Mesothelial cell of epicardium (in vitro differentiated cells): ENCODE data around the gene SLC6A16. TPM values are rescaled to one million over a fixed set of nuclear protein-coding genes. Genes with fewer than 3 reads are reported as not detected.
"Not testable (repeated sequence)": the region's sequence is repeated elsewhere in the genome, so short reads cannot be mapped to it uniquely, and the experiment has no call there.

Experiments
- DNase-seq, 2 experiments: peaks; one replicate each; pipeline ENCODE4 v3.0.0; 2021; ENCODE audit warnings: low spot score in 2 of 2; ENCODE audit not compliant: unreplicated experiment in 2 of 2
- H3K27ac Mint-ChIP-seq: 2 replicates; pipeline ENCODE4 v1.8.0; 2021; ENCODE audit warnings: mixed read lengths
- H3K27me3 Mint-ChIP-seq: 2 replicates; pipeline ENCODE4 v1.8.0; 2021; ENCODE audit warnings: low read depth, mixed read lengths
- H3K36me3 Mint-ChIP-seq: 2 replicates; pipeline ENCODE4 v1.8.0; 2021; ENCODE audit warnings: mixed read lengths
- H3K4me1 Mint-ChIP-seq: 2 replicates; pipeline ENCODE4 v1.8.0; 2021; ENCODE audit warnings: mixed read lengths
- H3K4me3 Mint-ChIP-seq: 2 replicates; pipeline ENCODE4 v1.8.0; 2021; ENCODE audit warnings: mild to moderate bottlenecking, moderate library complexity, mixed read lengths
- H3K9me3 Mint-ChIP-seq: 2 replicates; pipeline ENCODE4 v1.8.0; 2021; ENCODE audit warnings: mixed read lengths
- total RNA-seq: library from RNA; stranded (reverse); gene quantifications from 3 replicates; pipeline ENCODE4 v1.2.1, GENCODE V29; 2021
- TF ChIP-seq, protein P1 (sequence below): fragments of 200-600 bp; sonication (generic); IDR thresholded peaks from one replicate; pipeline ENCODE4 v1.5.0; 2021; ENCODE audit warnings: antibody characterized with exemption; ENCODE audit not compliant: unreplicated experiment

Gene SLC6A16
- total RNA-seq, 1 donor from 2014 or later: 6.1 TPM

DNA sequence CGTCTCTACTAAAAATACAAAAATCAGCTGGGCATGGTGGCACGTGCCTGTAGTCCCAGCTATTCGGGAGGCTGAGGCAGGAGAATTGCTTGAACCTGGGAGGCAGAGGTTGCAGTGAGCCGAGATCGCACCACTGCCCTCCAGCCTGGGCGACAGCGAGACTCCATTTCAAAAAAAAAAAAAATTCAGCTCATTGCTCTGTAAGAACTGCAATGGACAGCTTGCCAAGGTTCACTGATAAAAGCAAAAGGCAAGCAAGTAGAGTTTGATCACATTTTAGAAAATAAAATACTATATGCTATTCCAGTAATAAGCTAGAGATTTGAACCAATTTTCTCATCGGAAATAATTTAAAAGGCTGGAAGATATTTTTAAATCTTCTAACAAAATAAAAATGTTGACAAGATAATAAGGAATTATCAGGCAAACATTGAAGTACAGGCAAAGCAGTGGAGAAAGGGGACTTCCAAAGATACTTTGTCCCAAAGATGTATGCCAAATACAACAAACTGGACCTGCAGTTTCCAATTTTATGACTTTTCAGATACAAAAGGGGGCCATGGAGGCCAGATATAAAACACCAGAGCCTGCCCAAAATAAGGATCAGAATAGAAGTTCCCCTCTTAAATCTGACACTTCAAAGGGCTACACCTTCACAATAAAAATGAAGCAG is 29.6 kb downstream of the SLC6A16 start:
- no peaks in the 10 kb centered on the region for H3K9me3 Mint-ChIP-seq
- H3K36me3 Mint-ChIP-seq: no peaks in the 10 kb centered on the region
- TF ChIP-seq, protein P1, sequence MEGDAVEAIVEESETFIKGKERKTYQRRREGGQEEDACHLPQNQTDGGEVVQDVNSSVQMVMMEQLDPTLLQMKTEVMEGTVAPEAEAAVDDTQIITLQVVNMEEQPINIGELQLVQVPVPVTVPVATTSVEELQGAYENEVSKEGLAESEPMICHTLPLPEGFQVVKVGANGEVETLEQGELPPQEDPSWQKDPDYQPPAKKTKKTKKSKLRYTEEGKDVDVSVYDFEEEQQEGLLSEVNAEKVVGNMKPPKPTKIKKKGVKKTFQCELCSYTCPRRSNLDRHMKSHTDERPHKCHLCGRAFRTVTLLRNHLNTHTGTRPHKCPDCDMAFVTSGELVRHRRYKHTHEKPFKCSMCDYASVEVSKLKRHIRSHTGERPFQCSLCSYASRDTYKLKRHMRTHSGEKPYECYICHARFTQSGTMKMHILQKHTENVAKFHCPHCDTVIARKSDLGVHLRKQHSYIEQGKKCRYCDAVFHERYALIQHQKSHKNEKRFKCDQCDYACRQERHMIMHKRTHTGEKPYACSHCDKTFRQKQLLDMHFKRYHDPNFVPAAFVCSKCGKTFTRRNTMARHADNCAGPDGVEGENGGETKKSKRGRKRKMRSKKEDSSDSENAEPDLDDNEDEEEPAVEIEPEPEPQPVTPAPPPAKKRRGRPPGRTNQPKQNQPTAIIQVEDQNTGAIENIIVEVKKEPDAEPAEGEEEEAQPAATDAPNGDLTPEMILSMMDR: no peak
- DNase-seq: no peak
- H3K4me3 Mint-ChIP-seq: no peak overlapping the region
- no peak overlapping the region for H3K27ac Mint-ChIP-seq
- peaks cover 1% of the 10 kb centered on the region for H3K4me1 Mint-ChIP-seq
- H3K27me3 Mint-ChIP-seq: no peaks in the 10 kb centered on the region

DNA sequence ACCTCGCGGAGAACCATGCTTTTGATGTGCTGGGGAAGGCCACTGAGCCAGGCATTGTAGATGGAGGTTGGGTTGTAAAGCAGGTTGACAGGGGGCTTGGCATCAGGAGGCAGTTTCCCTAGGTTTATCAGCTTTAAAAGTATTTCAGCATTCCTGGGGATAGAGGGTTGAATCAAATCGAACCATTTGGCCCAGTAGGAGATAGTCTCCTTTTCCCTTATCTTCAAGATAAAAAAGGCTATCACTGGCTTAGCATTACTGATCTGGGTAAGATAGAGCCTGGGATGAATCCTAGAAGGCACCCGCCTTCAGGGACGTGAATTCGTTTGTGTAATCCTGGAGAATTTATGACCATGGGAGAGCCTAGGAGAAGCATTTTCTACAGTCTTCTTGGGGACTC is 30.6 kb downstream of the SLC6A16 start:
- TF ChIP-seq, protein P1: no peak
- H3K27ac Mint-ChIP-seq: no peak overlapping the region
- no peaks in the 10 kb centered on the region for H3K9me3 Mint-ChIP-seq
- no peaks in the 10 kb centered on the region for H3K36me3 Mint-ChIP-seq
- H3K27me3 Mint-ChIP-seq: no peaks in the 10 kb centered on the region
- no peaks in the 10 kb centered on the region for H3K4me1 Mint-ChIP-seq
- DNase-seq: no peak
- H3K4me3 Mint-ChIP-seq: no peak overlapping the region

DNA sequence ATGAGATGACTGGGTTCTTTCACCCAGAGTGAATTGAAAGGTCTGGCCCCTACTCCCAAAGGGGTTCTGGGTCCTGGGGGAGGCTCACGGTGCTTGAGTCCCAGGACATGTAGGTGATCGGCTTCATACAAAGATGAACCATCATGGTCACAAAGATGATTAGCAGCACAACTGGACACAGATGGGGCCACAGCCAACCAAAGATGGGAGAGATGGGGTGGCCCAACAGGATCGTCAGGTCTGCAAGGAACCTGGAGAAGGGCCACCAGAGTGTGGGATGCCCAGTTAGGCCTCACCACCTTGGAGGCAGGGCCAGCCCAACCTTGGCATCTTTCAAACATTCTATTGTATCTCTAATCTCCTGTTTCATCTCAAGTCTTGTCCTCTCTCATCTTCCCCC is 34.5 kb downstream of the SLC6A16 start:
- H3K36me3 Mint-ChIP-seq: no peaks in the 10 kb centered on the region
- H3K27ac Mint-ChIP-seq: no peak overlapping the region
- TF ChIP-seq, protein P1: no peak
- no peak overlapping the region for H3K4me3 Mint-ChIP-seq
- H3K9me3 Mint-ChIP-seq: peaks cover 9% of the 10 kb centered on the region
- no peak for DNase-seq
- H3K27me3 Mint-ChIP-seq: peaks cover 5% of the 10 kb centered on the region
- H3K4me1 Mint-ChIP-seq: no peaks in the 10 kb centered on the region

DNA sequence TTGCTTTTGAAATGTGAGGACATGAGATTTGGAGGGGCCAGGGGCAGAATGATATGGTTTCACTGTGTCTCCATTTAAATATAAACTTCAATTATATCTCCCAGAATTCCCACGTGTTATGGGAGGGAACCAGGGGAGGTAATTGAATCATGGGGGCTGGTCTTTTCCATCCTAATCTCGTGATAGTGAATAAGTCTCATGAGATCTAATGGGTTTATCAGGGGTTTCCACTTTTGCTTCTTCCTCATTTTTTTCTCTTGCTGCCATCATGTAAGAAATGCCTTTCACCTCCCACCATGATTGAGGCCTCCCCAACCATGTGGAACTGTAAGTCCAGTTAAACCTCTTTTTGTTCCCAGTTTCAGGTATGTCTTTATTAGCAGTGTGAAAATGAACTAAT is 35.7 kb downstream of the SLC6A16 start:
- not testable (repeated sequence) for H3K36me3 Mint-ChIP-seq, DNase-seq, H3K9me3 Mint-ChIP-seq, H3K4me1 Mint-ChIP-seq, H3K4me3 Mint-ChIP-seq, H3K27me3 Mint-ChIP-seq, H3K27ac Mint-ChIP-seq

DNA sequence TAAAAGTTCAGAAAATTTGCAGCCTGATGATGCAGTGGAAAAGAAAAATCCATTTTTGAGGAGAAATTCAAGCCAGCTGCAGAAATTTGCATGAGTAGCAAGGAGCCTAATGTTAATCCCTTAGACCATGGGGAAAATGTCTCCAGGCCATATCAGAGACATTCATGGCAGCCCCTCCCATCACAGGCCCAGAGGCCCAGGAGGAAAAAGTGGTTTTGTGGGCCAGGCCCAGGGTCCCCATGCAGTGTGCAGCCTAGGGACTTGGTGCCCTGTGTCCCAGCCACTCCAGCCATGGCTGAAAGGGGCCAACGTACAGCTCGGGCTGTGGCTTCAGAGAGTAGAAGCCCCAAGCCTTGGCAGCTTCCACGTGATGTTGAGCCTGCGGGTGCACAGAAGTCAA is 36.8 kb downstream of the SLC6A16 start:
- H3K9me3 Mint-ChIP-seq, H3K27me3 Mint-ChIP-seq, DNase-seq, H3K4me1 Mint-ChIP-seq, H3K4me3 Mint-ChIP-seq, H3K36me3 Mint-ChIP-seq, H3K27ac Mint-ChIP-seq: not testable (repeated sequence)

DNA sequence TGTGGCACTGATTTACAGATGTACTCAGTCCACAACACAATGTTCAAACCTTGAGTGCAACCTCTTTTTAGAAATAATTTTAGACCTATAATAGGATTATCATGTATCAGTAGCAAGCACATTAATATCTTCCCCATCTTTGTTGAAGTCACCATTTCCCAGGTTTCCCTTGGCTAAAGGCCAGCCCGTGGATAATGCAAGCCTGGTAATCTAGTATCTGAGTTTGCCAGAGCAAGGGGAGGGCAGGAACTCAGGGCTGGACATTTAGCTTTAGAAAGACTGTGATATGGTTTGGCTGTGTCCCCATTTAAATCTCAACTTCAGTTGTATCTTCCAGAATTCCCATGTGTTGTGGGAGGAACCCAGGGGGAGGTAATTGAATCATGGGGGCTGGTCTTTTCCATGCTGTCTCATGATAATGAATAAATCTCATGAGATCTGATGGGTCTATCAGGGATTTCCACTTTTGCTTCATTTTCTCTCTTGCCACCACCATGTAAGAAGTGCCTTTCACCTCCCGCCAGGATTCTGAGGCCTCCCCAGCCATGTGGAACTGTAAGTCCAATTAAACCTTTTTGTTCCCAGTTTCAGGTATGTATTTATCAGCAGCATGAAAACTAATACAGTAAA is 37.7 kb downstream of the SLC6A16 start:
- Mint-ChIP-seq H3K36me3 (no peaks in the 10 kb centered on the region), H3K27ac (no peak overlapping the region), H3K9me3 (peaks cover 9% of the 10 kb centered on the region), H3K4me3 (no peak overlapping the region), H3K27me3 (peaks cover 5% of the 10 kb centered on the region), H3K4me1 (no peaks in the 10 kb centered on the region)
- TF ChIP-seq, protein P1: no peak
- DNase-seq: no peak

DNA sequence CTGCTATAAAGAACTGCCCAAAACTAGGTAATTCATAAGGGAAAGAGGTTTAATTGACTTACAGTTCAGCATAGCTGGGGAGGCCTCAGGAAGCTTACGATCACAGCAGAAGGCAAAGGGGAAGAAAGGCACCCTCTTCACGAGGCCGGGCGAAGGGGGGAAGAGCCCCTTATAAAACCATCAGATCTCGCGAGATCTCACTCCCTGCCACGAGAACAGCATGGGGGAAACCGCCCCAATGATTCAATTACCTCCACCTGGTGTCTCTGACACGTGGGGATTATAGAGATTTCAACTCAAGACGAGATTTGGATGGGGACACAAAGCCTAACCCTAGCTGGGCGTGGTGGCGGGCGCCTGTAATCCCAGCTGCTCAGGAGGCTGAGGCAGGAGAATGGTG is 42.8 kb downstream of the SLC6A16 start:
- no peak for DNase-seq
- no peaks in the 10 kb centered on the region for H3K36me3 Mint-ChIP-seq
- peaks cover 7% of the 10 kb centered on the region for H3K27me3 Mint-ChIP-seq
- TF ChIP-seq, protein P1: no peak
- H3K9me3 Mint-ChIP-seq: peaks cover 2% of the 10 kb centered on the region
- no peaks in the 10 kb centered on the region for H3K4me1 Mint-ChIP-seq
- H3K4me3 Mint-ChIP-seq: no peak overlapping the region
- no peak overlapping the region for H3K27ac Mint-ChIP-seq
